Kidney glomerular epithelial cell (primary cell): Measurements from ENCODE around the gene MAGI2.
"Not testable (repeated sequence)": the region's sequence is repeated elsewhere in the genome, so short reads cannot be mapped to it uniquely, and the experiment has no call there.

ENCODE experiments used
- DNase-seq: peaks from one replicate; lab custom pipeline; 2025; lab: John Stamatoyannopoulos, UW

The MAGI2 gene

GRCh38 chr7:78284945-78285344 lies 1168.5 kb downstream of the MAGI2 start:
- DNase-seq: no peak

DNA sequence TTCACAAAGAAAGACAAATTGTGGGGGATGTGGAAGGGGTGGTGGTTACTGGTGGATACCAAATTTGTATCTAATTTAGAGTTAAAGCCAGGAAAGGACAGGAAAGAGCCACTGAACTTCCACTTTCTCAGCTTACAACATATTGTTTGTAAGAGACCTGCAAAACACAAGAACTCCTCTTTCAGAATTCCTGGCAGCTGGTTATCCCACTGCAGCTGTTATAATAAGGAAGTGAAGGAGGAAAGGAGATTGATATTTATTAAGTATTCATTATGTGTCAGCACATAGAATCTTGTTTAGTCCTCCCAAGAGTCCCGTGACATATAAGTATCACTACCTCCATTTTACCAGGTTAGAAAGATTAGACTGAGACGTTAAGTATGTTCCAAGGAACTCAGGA lies 1173.2 kb downstream of the MAGI2 start:
- no peak for DNase-seq

DNA sequence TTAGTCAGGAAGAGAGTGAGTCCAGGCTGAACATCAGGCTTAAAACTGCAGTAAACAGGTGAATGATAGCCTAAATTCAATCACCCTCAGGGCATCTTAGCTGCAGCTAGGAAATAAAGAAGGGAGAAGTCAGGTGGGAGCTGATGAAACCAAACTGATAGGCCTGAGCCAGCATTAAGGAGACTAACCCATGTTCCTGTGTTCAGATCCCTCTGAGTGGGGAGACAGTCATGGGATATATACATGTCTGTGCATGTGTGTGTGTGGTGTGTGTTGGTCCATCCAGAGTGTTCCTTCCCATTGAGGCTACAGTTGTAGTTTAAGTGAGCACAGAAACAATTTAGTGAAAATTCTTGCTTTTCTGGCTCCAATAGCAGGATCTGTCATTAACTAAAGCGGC lies 1174.0 kb downstream of the MAGI2 start:
- DNase-seq: no peak

DNA sequence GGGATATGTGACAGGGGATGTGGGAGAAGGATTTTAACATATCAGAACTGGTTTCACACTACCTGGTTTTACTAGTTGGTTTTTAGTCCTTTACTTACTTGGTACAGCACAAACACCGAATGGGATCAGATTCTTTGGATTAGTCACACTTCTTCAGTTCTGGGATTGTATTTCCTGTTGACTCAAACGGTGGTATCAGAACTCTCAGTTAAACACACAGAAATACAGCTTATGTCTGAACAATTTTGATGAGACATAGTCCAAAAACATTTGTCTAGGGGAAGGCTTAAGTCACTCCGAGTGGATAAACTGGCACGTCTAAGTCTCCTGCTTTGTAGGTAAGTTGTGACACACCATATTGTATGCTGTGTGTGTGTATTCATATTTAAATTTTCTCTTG lies 1174.4 kb downstream of the MAGI2 start:
- peak; percentile 62 for DNase-seq

- DNase-seq: no peak
Measured at GRCh38 chr7:78267141-78267540, 1186.3 kb downstream of the MAGI2 start.

GRCh38 chr7:78265486-78265885 lies 1188.0 kb downstream of the MAGI2 start:
- DNase-seq: no peak

DNA sequence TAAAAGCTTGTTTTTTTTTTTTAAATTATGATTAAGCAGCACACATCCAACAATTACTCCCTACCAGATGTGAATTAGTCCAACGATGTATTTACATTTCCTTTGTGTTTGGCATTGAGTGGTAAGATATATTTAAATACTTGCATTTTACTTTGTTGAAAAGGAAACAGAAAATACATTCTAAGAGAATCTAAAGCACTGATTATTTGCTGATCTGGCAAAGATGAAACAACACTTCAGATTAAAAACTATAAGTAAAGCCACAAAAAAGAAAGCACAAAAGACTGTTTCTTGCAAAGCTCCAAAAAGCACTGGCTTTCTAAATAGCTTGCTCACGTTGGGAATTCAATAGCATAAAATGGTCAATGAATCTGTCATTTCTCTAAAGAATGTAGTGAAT lies 1188.4 kb downstream of the MAGI2 start:
- no peak for DNase-seq

GRCh38 chr7:78264105-78264504 lies 1189.4 kb downstream of the MAGI2 start:
- no peak for DNase-seq

- no peak for DNase-seq
Measured at GRCh38 chr7:78261739-78262138, 1191.7 kb downstream of the MAGI2 start.

- no peak for DNase-seq
Measured at GRCh38 chr7:78261302-78261701, 1192.2 kb downstream of the MAGI2 start.

DNA sequence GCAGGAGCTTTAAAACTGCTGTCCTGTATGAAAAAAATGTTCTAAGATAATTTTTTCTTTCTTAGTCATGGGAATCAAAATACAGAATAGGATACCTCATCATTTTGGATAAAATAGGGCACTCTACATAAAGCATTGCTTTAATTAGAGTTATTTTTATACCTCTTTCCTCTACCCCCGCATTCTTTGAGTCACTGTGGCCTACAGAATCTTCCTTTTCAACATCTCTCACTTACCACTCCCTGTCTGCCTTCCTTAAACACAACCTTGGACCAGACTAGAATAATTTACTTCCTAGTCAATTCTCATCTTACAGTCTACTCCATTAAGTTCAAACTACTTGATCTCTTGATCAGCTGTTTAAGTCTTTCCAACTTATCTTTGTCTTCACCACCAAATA lies 1192.6 kb downstream of the MAGI2 start:
- DNase-seq: peak; percentile 10

DNA sequence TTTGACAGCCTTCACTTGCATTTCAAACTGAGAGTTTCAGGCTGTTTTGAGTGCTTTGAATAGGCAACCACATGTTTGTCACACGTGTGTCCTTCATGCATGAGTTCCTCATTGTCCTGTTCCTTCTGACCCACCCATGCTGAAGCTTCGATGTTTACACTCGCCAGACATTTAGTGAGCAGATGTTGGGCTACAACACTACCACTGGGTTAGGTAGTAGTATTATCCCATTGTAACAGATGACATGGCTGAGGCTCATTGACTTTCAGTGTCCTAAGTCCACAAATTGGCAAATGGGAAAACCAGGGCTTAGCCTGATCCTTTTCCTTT lies 1198.8 kb downstream of the MAGI2 start:
- no peak for DNase-seq

DNA sequence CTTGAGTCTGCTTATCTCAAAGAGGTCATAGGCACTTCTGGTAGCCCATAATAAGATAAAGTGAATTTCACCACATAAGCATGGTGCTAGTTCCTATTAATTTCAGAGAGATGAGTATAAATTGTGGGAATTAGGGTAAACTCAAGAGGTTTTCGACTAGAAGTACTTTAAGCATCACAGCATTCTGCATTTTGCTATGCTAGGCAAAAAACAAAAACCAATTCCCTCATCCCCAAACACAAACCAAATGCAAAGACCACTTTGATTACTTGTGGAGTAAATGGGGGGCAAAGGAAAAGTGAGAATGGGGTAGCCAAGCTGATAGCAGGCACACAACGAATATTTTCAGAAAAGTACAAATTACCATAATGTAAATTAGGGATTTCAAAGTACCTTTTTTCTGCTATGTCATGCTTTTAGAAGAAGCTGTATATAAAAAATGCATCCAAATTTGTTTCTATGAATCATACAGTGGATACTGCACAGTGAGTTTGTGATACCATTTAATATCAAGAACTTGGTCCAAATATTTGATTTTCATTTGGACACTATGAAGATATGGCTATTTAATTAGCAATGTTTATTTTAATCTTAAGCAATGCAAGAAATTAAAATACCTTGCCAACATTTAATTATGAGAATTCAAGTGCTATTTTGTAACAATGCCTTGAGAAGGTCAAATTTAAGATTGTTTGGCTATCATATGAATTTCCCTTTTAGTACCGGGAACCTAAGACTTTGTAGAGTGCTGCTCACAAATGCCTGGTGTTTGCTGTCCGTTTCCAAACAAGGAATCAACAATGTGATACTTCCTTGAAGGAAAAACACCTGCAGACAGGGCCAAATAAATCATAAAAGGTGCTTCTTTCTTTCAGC lies 1199.4 kb downstream of the MAGI2 start:
- DNase-seq: no peak

DNA sequence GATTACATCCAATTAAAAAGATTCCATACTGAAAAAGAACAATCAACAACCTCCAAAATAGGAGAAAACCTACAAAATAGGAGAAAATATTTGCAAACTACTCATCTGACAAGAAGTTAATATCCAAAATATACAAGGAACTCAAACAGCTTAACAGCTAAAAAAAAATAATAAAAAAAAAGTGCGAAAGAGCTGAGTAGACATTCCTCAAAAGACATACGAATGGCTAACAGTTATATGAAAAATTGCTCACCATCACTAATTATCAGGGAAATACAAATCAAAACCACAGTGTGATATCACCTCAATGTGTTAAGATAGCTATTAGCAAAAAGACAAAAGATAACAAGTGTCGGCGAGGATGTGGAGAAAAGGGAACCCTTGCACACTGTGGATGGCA lies 1204.6 kb downstream of the MAGI2 start:
- DNase-seq: no peak

- DNase-seq: no peak
Measured at GRCh38 chr7:78247910-78248689, 1205.4 kb downstream of the MAGI2 start.

- DNase-seq: not testable (repeated sequence)
Measured at GRCh38 chr7:78240179-78240578, 1213.3 kb downstream of the MAGI2 start.

DNA sequence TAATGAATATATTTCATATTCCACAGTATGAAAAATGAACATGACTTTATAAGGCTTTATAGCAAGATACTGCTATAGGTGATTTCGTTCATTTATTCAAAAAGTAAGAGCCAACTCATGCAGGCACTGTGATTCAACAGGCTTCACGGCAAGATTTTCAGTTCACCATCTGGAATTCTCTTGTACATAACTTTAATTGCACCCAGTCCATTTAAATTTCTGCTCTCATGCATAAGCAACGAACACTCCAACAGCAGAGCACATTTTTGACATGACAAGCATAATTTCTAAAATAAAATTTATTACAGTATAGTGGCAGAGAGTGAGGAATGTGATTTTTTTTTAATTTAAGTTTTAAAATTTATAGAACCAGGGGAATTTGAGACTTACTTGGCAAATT lies 1218.8 kb downstream of the MAGI2 start:
- DNase-seq: no peak

DNA sequence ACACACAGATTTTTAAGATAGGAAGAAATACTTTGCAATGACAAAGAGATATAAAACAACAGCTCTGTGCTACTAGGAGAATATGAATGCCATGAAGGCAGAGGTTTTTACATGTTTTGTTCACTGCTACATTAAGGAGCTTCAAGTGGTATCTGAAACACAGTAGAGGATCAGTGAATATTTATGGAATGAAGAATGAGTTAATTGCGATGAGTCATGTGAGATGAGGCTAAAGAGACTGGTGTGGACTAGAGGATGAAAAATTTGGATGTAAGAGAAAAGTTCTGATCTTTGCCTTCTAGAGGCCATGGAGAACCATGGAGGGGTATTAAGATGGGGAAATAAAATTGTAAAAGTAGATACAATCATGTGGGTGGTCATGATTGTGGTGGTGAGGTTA lies 1220.7 kb downstream of the MAGI2 start:
- no peak for DNase-seq

GRCh38 chr7:78226059-78226719 lies 1227.3 kb downstream of the MAGI2 start:
- DNase-seq: no peak

DNA sequence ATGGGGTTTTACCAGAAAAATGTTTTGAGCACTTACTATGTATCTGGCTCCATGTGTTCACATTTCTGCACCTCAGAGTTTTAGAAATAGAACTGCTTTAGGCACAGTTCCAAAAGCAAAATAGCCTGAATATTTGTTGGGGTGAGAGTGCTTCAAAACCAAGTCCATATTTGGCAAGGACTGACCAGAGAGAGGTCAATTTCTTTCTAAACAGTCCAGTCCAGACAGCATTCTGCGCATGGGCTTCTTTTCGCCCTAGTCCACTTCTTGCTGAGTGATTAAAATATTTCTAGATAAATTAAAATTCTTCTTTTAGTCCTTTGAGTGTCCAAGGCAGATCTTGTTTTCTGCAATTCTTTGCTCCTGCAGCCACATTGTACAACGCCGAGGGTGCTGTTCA lies 1227.9 kb downstream of the MAGI2 start:
- DNase-seq: no peak

- no peak for DNase-seq
Measured at GRCh38 chr7:78224923-78225322, 1228.5 kb downstream of the MAGI2 start.

GRCh38 chr7:78223598-78223997 lies 1229.9 kb downstream of the MAGI2 start:
- DNase-seq: no peak
